Choroid plexus epithelial cell (primary cell): Measurements from ENCODE around the gene DDX5.

Source experiments
- DNase-seq: peaks from one replicate; pipeline ENCODE4 v3.0.0-alpha.2; 2010; ENCODE audit warnings: low read depth
- H3K4me3 ChIP-seq: 2 replicates; pipeline ENCODE4 v1.5.1; 2011; ENCODE audit warnings: low read depth, mild to moderate bottlenecking, control low read depth, low read length, moderate library complexity
- CTCF ChIP-seq: conservative IDR thresholded peaks from 2 replicates; pipeline ENCODE4 v1.5.1; 2011; ENCODE audit warnings: low read depth, mild to moderate bottlenecking, control low read depth, inconsistent platforms, low read length, moderate library complexity

Gene DDX5

GRCh38 chr17:64504769-64505339, 1.2 kb downstream of the DDX5 start:
- peak overlapping the region; percentile 100 for H3K4me3 ChIP-seq
- DNase-seq, result no peak
- no peak for TF ChIP-seq CTCF

GRCh38 chr17:64503821-64504768, 2.0 kb downstream of the DDX5 start:
- no peak for TF ChIP-seq CTCF
- peak overlapping the region; percentile 100 for H3K4me3 ChIP-seq
- peak; percentile 21 for DNase-seq

GRCh38 chr17:64503341-64503740, 2.7 kb downstream of the DDX5 start:
- H3K4me3 ChIP-seq, result peak overlapping the region; percentile 100
- DNase-seq, result no peak

GRCh38 chr17:64502809-64503208, 3.3 kb downstream of the DDX5 start:
- TF ChIP-seq CTCF, result no peak
- peak; percentile 68 for DNase-seq
- H3K4me3 ChIP-seq, result peak overlapping the region; percentile 100

More at GRCh38 chr17:64503341-64503740, 2.7 kb downstream of the DDX5 start:
- no peak for TF ChIP-seq CTCF

- no peak overlapping the region for H3K4me3 ChIP-seq
- TF ChIP-seq CTCF, result no peak
- no peak for DNase-seq
Measured at GRCh38 chr17:64502021-64502420, 4.1 kb downstream of the DDX5 start.

GRCh38 chr17:64500862-64501765, 5.0 kb downstream of the DDX5 start:
- no peak overlapping the region for H3K4me3 ChIP-seq
- no peak for DNase-seq
- TF ChIP-seq CTCF, result no peak
